A549 (cell line): ENCODE data around the gene DMAP1. TPM values are rescaled to one million over a fixed set of nuclear protein-coding genes. Genes with fewer than 3 reads are reported as not detected.

Experiments
- ATAC-seq, 2 experiments: fragments of 200-7000 bp in 1 of 2; fragments of >200 bp in 1 of 2; cut with Nextera tagmentation in 1 of 2; cut with Tn5 transposase in 1 of 2; 3 replicates each; pipeline versions ENCODE4 v1.8.0 to v1.9.1; 2018 to 2020; ENCODE audit warnings: mild to moderate bottlenecking in 1 of 2, moderate library complexity in 1 of 2
- CTCF ChIA-PET: fragments of 300-600 bp; sonication (Branson Sonifier 250); formaldehyde crosslinking; extraction: SDS; loops from one replicate; lab custom pipeline; 2021; ENCODE audit warnings: antibody characterized with exemption, inconsistent platforms; lab: Yijun Ruan, JAX
- POLR2A ChIA-PET: fragments of 350-600 bp; formaldehyde crosslinking; extraction: SDS; loops from one replicate; lab custom pipeline; 2021; ENCODE audit warnings: antibody characterized with exemption, inconsistent platforms; lab: Yijun Ruan, JAX
- DNase-seq, 2 experiments: peaks; one replicate each; pipeline versions ENCODE4 v3.0.0 to v3.0.0-alpha.2; 2011 to 2016; ENCODE audit warnings: low read depth in 1 of 2, low spot score in 1 of 2
- FAIRE-seq: peaks from 2 replicates; lab custom pipeline; 2011; peaks lifted over from hg19 to GRCh38; lab: Jason Lieb, UNC
- H3K27ac ChIP-seq, 2 experiments: fragments of >200 bp; sonication (Bioruptor Twin); formaldehyde crosslinking; 3 replicates each; pipeline ENCODE4 v1.5.1; 2016 to 2017
- H3K4me1 ChIP-seq: fragments of >200 bp; sonication (Bioruptor Twin); formaldehyde crosslinking; 3 replicates; pipeline ENCODE4 v1.6.1; 2016
- H3K4me2 ChIP-seq: fragments of >200 bp; sonication (Bioruptor Twin); formaldehyde crosslinking; 3 replicates; pipeline ENCODE4 v1.6.1; 2016
- H3K4me3 ChIP-seq: fragments of >200 bp; sonication (Bioruptor Twin); formaldehyde crosslinking; 3 replicates; pipeline ENCODE4 v1.5.1; 2016
- H3K9me3 ChIP-seq: fragments of >200 bp; sonication (Bioruptor Twin); formaldehyde crosslinking; 3 replicates; pipeline ENCODE4 v1.6.1; 2016
- BHLHE40 ChIP-seq: IDR thresholded peaks from 2 replicates; pipeline ENCODE4 v1.6.1; 2012; ENCODE audit warnings: low read depth, low read length, inconsistent platforms
- CHD2 ChIP-seq: fragments of 150-350 bp; IDR thresholded peaks from 2 replicates; pipeline ENCODE4 v1.6.1; 2014; ENCODE audit warnings: low read length; ENCODE audit not compliant: partially characterized antibody
- CHD4 ChIP-seq: fragments of 200-600 bp; sonication (generic); IDR thresholded peaks from 2 replicates; pipeline ENCODE4 v1.6.1; 2016; ENCODE audit warnings: antibody characterized with exemption, mild to moderate bottlenecking, borderline replicate concordance
- FOSL2 ChIP-seq, 2 experiments: fragments of 450-650 bp in 1 of 2; fragments of >200 bp in 1 of 2; sonication (Bioruptor Twin) in 1 of 2; formaldehyde crosslinking; IDR thresholded peaks; 2 replicates each; pipeline versions ENCODE4 v1.5.0 to v1.6.1; 2016 to 2020; ENCODE audit warnings: mild to moderate bottlenecking in 1 of 2, moderate library complexity in 1 of 2
- HES2 ChIP-seq: fragments of >200 bp; sonication (Bioruptor Twin); formaldehyde crosslinking; IDR thresholded peaks from 2 replicates; pipeline ENCODE4 v1.6.1; 2016
- HEYL ChIP-seq: fragments of 250-450 bp; sonication (Bioruptor Pico); IDR thresholded peaks from 2 replicates; pipeline ENCODE4 v1.8.0; 2021; ENCODE audit warnings: mild to moderate bottlenecking, moderate library complexity
- HMGXB4 ChIP-seq: fragments of 250-450 bp; sonication (Bioruptor Pico); IDR thresholded peaks from 2 replicates; pipeline ENCODE4 v1.5.0; 2021; ENCODE audit warnings: mild to moderate bottlenecking, moderate library complexity, borderline replicate concordance
- HOXB13 ChIP-seq: fragments of 250-450 bp; sonication (Bioruptor Pico); IDR thresholded peaks from 2 replicates; pipeline ENCODE4 v1.5.0; 2020; ENCODE audit warnings: low read depth, mild to moderate bottlenecking, moderate library complexity
- JUN ChIP-seq, 2 experiments: fragments of >200 bp; sonication (Bioruptor Twin); formaldehyde crosslinking; IDR thresholded peaks; 2 replicates in 1 of 2; 3 replicates in 1 of 2; pipeline ENCODE4 v1.6.1; 2016 to 2017
- MAX ChIP-seq: IDR thresholded peaks from 2 replicates; pipeline ENCODE4 v1.6.1; 2012
- MAZ ChIP-seq: fragments of 150-350 bp; IDR thresholded peaks from 2 replicates; pipeline ENCODE4 v1.6.1; 2014; ENCODE audit warnings: antibody characterized with exemption, low read depth, low read length, borderline replicate concordance
- MYC ChIP-seq: IDR thresholded peaks from 2 replicates; pipeline ENCODE4 v1.6.1; 2012; ENCODE audit warnings: mild to moderate bottlenecking, inconsistent platforms, low read length, improper control_type of control experiment, borderline replicate concordance
- NPAS2 ChIP-seq: fragments of 250-450 bp; sonication (Bioruptor Pico); IDR thresholded peaks from 2 replicates; pipeline ENCODE4 v1.8.0; 2022; ENCODE audit warnings: mild to moderate bottlenecking, moderate library complexity, borderline replicate concordance
- POLR2A ChIP-seq: IDR thresholded peaks from 2 replicates; pipeline ENCODE4 v1.6.1; 2012; ENCODE audit warnings: mild to moderate bottlenecking, low read length
- RCOR1 ChIP-seq: fragments of 150-350 bp; IDR thresholded peaks from 2 replicates; pipeline ENCODE4 v1.6.1; 2014; ENCODE audit warnings: antibody characterized with exemption, low read length, low read depth
- REST ChIP-seq: fragments of 200-600 bp; sonication (generic); IDR thresholded peaks from 2 replicates; pipeline ENCODE4 v1.6.1; 2016; ENCODE audit warnings: antibody characterized with exemption, mild to moderate bottlenecking, moderate library complexity
- RFX5 ChIP-seq: fragments of 450-650 bp; IDR thresholded peaks from 2 replicates; pipeline ENCODE4 v1.7.1; 2014; ENCODE audit warnings: antibody characterized with exemption, mild to moderate bottlenecking, moderate library complexity
- RNF2 ChIP-seq: fragments of 200-600 bp; sonication (generic); IDR thresholded peaks from 2 replicates; pipeline ENCODE4 v1.6.1; 2016; ENCODE audit warnings: low read depth, mild to moderate bottlenecking, antibody characterized with exemption, moderate library complexity, borderline replicate concordance
- ZC3H11A ChIP-seq: fragments of 450-650 bp; IDR thresholded peaks from 2 replicates; pipeline ENCODE4 v1.6.1; 2014; ENCODE audit warnings: antibody characterized with exemption, mild to moderate bottlenecking
- WGBS: methylation state at CpG from one replicate; pipeline ENCODE4 v1.1.6; 2017; ENCODE audit errors: missing lambda C conversion rate; 5-methylcytosine and 5-hydroxymethylcytosine counted together
- polyA plus RNA-seq, 4 experiments: library from polyadenylated mRNA; depleted of rRNA in 3 of 4; stranded (reverse); fragments of >200 nt; fragmentation: RNase III in 1 of 4; extraction: RNeasy Plus Mini Kit Qiagen cat#74134 plus additional on column Dnase treatment in 1 of 4; gene quantifications; 2 replicates in 3 of 4; 3 replicates in 1 of 4; pipeline ENCODE4 v1.2.3, GENCODE V29; 2011 to 2017
- TF ChIP-seq, protein P1 (sequence below): fragments of 450-650 bp; IDR thresholded peaks from 2 replicates; pipeline ENCODE4 v1.6.1; 2014; ENCODE audit warnings: antibody characterized with exemption
- TF ChIP-seq, protein P2 (sequence below): fragments of >200 bp; sonication (Bioruptor Twin); formaldehyde crosslinking; IDR thresholded peaks from 3 replicates; pipeline ENCODE4 v1.6.1; 2016

Gene DMAP1
- polyA plus RNA-seq, 2 of the 4 experiments (the other 2 are of a cell fraction): 26.3 to 28.2 TPM

- TF ChIP-seq, protein P1, sequence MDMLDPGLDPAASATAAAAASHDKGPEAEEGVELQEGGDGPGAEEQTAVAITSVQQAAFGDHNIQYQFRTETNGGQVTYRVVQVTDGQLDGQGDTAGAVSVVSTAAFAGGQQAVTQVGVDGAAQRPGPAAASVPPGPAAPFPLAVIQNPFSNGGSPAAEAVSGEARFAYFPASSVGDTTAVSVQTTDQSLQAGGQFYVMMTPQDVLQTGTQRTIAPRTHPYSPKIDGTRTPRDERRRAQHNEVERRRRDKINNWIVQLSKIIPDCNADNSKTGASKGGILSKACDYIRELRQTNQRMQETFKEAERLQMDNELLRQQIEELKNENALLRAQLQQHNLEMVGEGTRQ: no peak
- TF ChIP-seq CHD4: no peak
- TF ChIP-seq REST: no peak
These were observed at the start of gene DMAP1 (continued) for GRCh38 chr1:44213222-44214112.

GRCh38 chr1:44168520-44169098, 44.7 kb upstream of the DMAP1 start:
- no peak overlapping the region for H3K27ac ChIP-seq
- POLR2A ChIA-PET: no interaction called here
- TF ChIP-seq HOXB13 (CRISPR knock-in tag) (no peak), JUN (IDR thresholded peaks at IDR 0.05) (no peak), RFX5 (no peak), NPAS2 (no peak), ZC3H11A (no peak), HES2 (no peak), MAZ (no peak), BHLHE40 (no peak), MYC (no peak), CHD2 (no peak), HEYL (CRISPR knock-in tag) (no peak), POLR2A (no peak), HMGXB4 (CRISPR knock-in tag) (no peak), RNF2 (no peak), MAX (no peak), FOSL2 (IDR thresholded peaks at IDR 0.05) (no peak), FOSL2 (CRISPR knock-in tag; IDR thresholded peaks at IDR 0.05) (no peak), RCOR1 (no peak)
- TF ChIP-seq, protein P2, sequence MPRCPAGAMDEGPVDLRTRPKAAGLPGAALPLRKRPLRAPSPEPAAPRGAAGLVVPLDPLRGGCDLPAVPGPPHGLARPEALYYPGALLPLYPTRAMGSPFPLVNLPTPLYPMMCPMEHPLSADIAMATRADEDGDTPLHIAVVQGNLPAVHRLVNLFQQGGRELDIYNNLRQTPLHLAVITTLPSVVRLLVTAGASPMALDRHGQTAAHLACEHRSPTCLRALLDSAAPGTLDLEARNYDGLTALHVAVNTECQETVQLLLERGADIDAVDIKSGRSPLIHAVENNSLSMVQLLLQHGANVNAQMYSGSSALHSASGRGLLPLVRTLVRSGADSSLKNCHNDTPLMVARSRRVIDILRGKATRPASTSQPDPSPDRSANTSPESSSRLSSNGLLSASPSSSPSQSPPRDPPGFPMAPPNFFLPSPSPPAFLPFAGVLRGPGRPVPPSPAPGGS: no peak
- TF ChIP-seq, all 56 proteins: peak for 0
- Histone ChIP-seq H3K4me2 (no peak overlapping the region), H3K4me1 (no peaks in the 10 kb centered on the region), H3K4me3 (no peak overlapping the region), H3K9me3 (no peaks in the 10 kb centered on the region)
- ATAC-seq (peak in 1 of 2 experiments; percentile 44; a peak in 1 of 6 replicates), DNase-seq (peak in 1 of 2 experiments; percentile 6), FAIRE-seq (no peak)
- WGBS: 90% methylated on average over 2 of the region's 5 CpGs
- CTCF ChIA-PET: no interaction called here
